HG03060 (cell line): Measurements from ENCODE around the gene JKAMP.

Source experiments
- ATAC-seq: cut with Tn5 transposase; IDR thresholded peaks from one replicate; pipeline ENCODE4 v1.9.1; 2021; ENCODE audit warnings: low read depth, moderate number of reproducible peaks; ENCODE audit not compliant: unreplicated experiment

Gene JKAMP

DNA sequence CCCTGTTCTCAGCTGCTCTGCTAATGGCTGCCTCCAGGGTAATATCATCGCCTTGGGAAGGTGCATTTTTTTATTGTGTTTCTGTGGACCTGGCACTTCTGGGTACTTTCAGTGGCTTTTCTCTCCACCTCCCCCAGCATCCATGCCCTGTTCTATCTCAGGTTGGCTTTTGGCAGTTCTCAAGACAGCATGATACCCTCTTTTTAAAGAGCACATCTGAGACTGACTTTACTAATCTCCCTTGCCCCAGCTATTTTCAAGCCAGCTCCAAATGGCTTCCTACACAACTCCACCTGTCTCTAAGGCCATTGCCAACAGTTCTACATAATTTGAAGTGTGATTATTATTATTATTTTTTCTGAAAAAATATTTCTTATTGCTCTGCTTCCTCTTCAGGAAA lies 53.2 kb downstream of the JKAMP start:
- ATAC-seq: no peak

DNA sequence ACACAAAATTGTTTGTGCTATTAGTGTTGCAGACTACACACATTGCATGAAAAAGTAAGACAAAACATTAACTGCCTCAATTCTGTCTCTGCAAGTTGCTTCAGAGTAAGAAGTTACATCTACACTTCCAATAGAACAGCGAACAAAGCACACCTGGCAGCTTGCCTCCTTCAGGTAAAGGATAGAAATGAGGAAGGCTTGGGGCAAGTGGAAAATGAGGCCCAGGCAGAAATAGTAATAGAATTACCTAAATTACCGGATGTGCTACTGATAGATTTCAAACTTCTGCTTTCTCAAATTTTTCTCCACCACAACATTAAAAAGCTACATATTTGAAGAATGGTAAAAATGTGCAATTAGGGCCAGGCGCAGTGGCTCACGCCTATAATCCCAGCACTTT lies 54.6 kb downstream of the JKAMP start:
- no peak for ATAC-seq

DNA sequence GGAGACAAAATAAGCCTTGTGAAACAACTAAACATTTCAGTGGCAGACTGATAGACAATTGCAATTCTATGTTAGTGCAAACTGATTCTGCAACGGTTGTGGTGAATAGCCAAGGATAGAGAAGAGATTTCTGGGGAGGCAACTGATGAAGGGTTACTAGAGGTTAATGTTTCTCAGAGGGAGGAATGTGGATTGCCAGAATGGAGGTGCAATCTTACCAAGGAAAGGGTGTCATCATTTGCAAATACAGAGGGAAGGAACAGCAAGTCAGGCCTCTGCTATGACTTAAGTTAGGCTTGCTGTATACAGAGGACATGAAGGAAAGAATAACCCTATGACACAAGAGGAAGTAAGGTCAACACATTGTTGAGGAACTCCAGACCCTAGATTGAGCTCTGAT lies 56.5 kb downstream of the JKAMP start:
- ATAC-seq: no peak

DNA sequence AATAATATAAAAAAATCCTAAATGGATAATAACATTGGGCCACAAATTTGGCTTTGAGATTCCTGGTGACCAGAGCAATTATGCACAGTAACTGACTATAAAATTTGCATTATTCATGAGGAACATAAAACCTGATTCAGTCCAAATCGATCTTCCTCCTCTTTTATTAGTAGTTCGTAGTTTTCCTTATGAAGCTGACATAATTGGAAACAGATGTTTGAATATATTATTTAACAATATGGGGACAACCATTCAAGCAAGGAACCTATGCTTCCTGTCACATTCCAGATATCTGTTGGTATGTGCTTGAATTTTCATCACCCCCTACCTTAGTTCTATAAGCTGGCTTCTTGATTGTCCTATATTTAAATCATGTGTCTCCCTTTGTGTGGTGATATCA lies 57.4 kb downstream of the JKAMP start:
- no peak for ATAC-seq

DNA sequence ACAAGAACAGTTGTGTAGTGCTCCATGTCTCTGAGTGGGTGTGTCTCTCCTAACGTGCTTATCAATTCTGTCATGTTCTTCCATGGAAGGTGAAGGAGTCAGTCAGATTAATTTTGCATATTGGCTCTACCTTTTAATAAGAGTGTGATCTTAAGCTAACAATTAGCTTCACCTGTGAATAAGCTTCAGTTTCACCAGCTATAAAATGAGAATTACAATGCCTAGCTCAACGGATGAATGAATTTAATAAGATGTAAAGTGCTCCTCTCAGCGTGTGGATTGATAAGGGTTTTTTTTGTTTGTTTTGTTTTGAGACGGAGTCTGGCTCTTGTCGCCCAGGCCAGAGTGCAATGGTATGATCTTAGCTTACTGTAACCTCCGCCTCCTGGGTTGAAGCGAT lies 59.6 kb downstream of the JKAMP start:
- no peak for ATAC-seq

DNA sequence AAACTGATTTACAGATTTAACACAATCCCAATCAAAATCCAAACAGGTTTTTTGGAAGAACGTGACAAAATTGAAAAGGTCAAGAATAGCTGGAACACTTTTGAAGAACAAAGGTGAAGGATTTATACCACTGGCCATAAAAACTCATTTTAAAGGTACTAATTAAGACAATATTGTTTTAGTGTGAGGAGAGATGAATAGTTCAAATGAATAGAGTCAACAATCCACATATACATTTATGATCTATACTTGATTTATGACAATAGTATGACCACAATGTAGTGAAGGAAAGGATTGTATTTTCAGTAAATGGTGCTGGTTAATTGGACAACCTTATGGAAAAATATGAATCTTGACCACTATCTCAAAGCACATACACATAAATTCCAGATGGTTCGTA lies 63.0 kb downstream of the JKAMP start:
- no peak for ATAC-seq
